ENCODE data around the gene DNAJC1.
"Not testable (repeated sequence)": the region's sequence is repeated elsewhere in the genome, so short reads cannot be mapped to it uniquely, and the experiment has no call there.

The DNAJC1 gene

GRCh38 chr10:21827308-21827707, 176.2 kb downstream of the DNAJC1 start:
- DNase-seq (ENCODE audit: low read depth) = no peak
- TF ChIP-seq CTCF (IDR thresholded peaks at IDR 0.05; ENCODE audit: control insufficient read depth, insufficient read depth, low read depth, low read length, missing control alignments) = no peak
- H3K4me3 ChIP-seq (ENCODE audit: control insufficient read depth, low read depth, low read length) = no peak overlapping the region

GRCh38 chr10:21826725-21827124, 176.8 kb downstream of the DNAJC1 start:
- no peak overlapping the region for H3K4me3 ChIP-seq (ENCODE audit: control insufficient read depth, low read depth, low read length)
- TF ChIP-seq CTCF (IDR thresholded peaks at IDR 0.05; ENCODE audit: control insufficient read depth, insufficient read depth, low read depth, low read length, missing control alignments) = no peak
- DNase-seq (ENCODE audit: low read depth) = no peak

GRCh38 chr10:21825345-21825744, 178.2 kb downstream of the DNAJC1 start:
- H3K4me3 ChIP-seq (ENCODE audit: control insufficient read depth, low read depth, low read length) = no peak overlapping the region
- no peak for TF ChIP-seq CTCF (IDR thresholded peaks at IDR 0.05; ENCODE audit: control insufficient read depth, insufficient read depth, low read depth, low read length, missing control alignments)
- DNase-seq (ENCODE audit: low read depth) = no peak

GRCh38 chr10:21824409-21824808, 179.1 kb downstream of the DNAJC1 start:
- no peak for DNase-seq (ENCODE audit: low read depth)
- H3K4me3 ChIP-seq (ENCODE audit: control insufficient read depth, low read depth, low read length) = no peak overlapping the region
- TF ChIP-seq CTCF (IDR thresholded peaks at IDR 0.05; ENCODE audit: control insufficient read depth, insufficient read depth, low read depth, low read length, missing control alignments) = no peak

GRCh38 chr10:21823617-21824016, 179.9 kb downstream of the DNAJC1 start:
- no peak for TF ChIP-seq CTCF (IDR thresholded peaks at IDR 0.05; ENCODE audit: control insufficient read depth, insufficient read depth, low read depth, low read length, missing control alignments)
- no peak for DNase-seq (ENCODE audit: low read depth)
- H3K4me3 ChIP-seq (ENCODE audit: control insufficient read depth, low read depth, low read length) = no peak overlapping the region

GRCh38 chr10:21822273-21822672, 181.3 kb downstream of the DNAJC1 start:
- not testable (repeated sequence) for H3K4me3 ChIP-seq (ENCODE audit: control insufficient read depth, low read depth, low read length); DNase-seq (ENCODE audit: low read depth)

- no peak overlapping the region for H3K4me3 ChIP-seq (ENCODE audit: control insufficient read depth, low read depth, low read length)
- TF ChIP-seq CTCF (IDR thresholded peaks at IDR 0.05; ENCODE audit: control insufficient read depth, insufficient read depth, low read depth, low read length, missing control alignments) = no peak
- no peak for DNase-seq (ENCODE audit: low read depth)
These were observed 182.6 kb downstream of the DNAJC1 start for GRCh38 chr10:21820952-21821351.

- not testable (repeated sequence) for H3K4me3 ChIP-seq (ENCODE audit: control insufficient read depth, low read depth, low read length); DNase-seq (ENCODE audit: low read depth)
These were observed 185.1 kb downstream of the DNAJC1 start for GRCh38 chr10:21818416-21818815.

Data from AG09309 (cell line).